OCI-LY3 (cell line): Measurements from ENCODE around the gene ADPRS.

ENCODE experiments used
- H2AFZ ChIP-seq: fragments of 200-600, 300-600 bp; shearing (Covaris generic); 2 replicates; pipeline ENCODE4 v1.6.0; 2014; ENCODE audit warnings: antibody characterized with exemption, low read depth, low read length
- H3K27ac ChIP-seq: fragments of 200-600, 300-600 bp; sonication (generic); 2 replicates; pipeline ENCODE4 v1.5.1; 2014; ENCODE audit warnings: mild to moderate bottlenecking, low read length, moderate library complexity, mixed read lengths
- H3K27me3 ChIP-seq: fragments of 200-600, 300-600 bp; sonication (generic); 2 replicates; pipeline ENCODE4 v1.6.1; 2014; ENCODE audit warnings: low read depth, low read length, mixed read lengths
- H3K36me3 ChIP-seq: fragments of 200-600, 300-600 bp; sonication (generic); replicated peaks from 2 replicates; pipeline ENCODE3; 2014; ENCODE audit warnings: low read depth, low read length, mixed read lengths
- H3K4me1 ChIP-seq: fragments of 300-600, 200-600 bp; sonication (generic); 2 replicates; pipeline ENCODE4 v1.6.1; 2014; ENCODE audit warnings: low read length, mixed read lengths
- H3K4me2 ChIP-seq: fragments of 200-600, 300-600 bp; sonication (generic); 2 replicates; pipeline ENCODE4 v1.6.1; 2014; ENCODE audit warnings: low read length, mixed read lengths
- H3K4me3 ChIP-seq: fragments of 300-600, 200-600 bp; sonication (generic); 2 replicates; pipeline ENCODE4 v1.5.1; 2014; ENCODE audit warnings: antibody characterized with exemption, mild to moderate bottlenecking, low read length, moderate library complexity
- H3K79me2 ChIP-seq: fragments of 300-600, 200-600 bp; shearing (Covaris generic); 2 replicates; pipeline ENCODE4 v1.6.1; 2014; ENCODE audit warnings: mild to moderate bottlenecking, low read length, mixed read lengths
- H3K9ac ChIP-seq: fragments of 300-600, 200-600 bp; shearing (Covaris generic); 2 replicates; pipeline ENCODE4 v1.6.0; 2014; ENCODE audit warnings: mild to moderate bottlenecking, low read length, moderate library complexity
- H3K9me3 ChIP-seq: fragments of 200-600, 300-600 bp; shearing (Covaris generic); 2 replicates; pipeline ENCODE4 v1.6.1; 2014; ENCODE audit warnings: low read length, mixed read lengths; ENCODE audit not compliant: insufficient read depth
- H4K20me1 ChIP-seq: fragments of 200-600, 300-600 bp; sonication (generic); 2 replicates; pipeline ENCODE4 v1.6.1; 2016; ENCODE audit warnings: low read length, mixed read lengths; ENCODE audit not compliant: insufficient read depth
- CTCF ChIP-seq: fragments of 200-600, 300-600 bp; sonication (generic); IDR thresholded peaks from 2 replicates; pipeline ENCODE4 v1.5.1; 2014; ENCODE audit warnings: antibody characterized with exemption, low read length, low read depth
- EZH2phosphoT487 ChIP-seq: fragments of 200-600 bp; shearing (Covaris generic); IDR thresholded peaks from 2 replicates; pipeline ENCODE4 v1.6.1; 2018; ENCODE audit warnings: antibody characterized with exemption, mixed run types, low read depth

The ADPRS gene

GRCh38 chr1:36100376-36100775, 11.7 kb downstream of the ADPRS start:
- peaks cover 3% of the 10 kb centered on the region; the same call in 1 of the 2 replicates for H3K4me1 ChIP-seq
- no peaks in the 10 kb centered on the region for H3K9me3 ChIP-seq
- H2AFZ ChIP-seq = peak overlapping the region; percentile 56; the same call in 1 of the 2 replicates
- no peaks in the 10 kb centered on the region for H3K27me3 ChIP-seq
- no peaks in the 10 kb centered on the region for H4K20me1 ChIP-seq
- H3K27ac ChIP-seq = no peak overlapping the region
- H3K9ac ChIP-seq = no peak overlapping the region
- no peaks in the 10 kb centered on the region for H3K36me3 ChIP-seq
- H3K4me2 ChIP-seq = peak overlapping the region; percentile 80
- no peaks in the 10 kb centered on the region for H3K79me2 ChIP-seq
- H3K4me3 ChIP-seq = peak overlapping the region; percentile 62
- TF ChIP-seq CTCF (no peak), EZH2phosphoT487 (no peak)

- Histone ChIP-seq H3K79me2 (no peaks in the 10 kb centered on the region), H3K4me1 (peaks cover 3% of the 10 kb centered on the region; the same call in 1 of the 2 replicates), H3K27me3 (no peaks in the 10 kb centered on the region), H3K36me3 (no peaks in the 10 kb centered on the region), H3K27ac (no peak overlapping the region), H2AFZ (no peak overlapping the region), H4K20me1 (no peaks in the 10 kb centered on the region), H3K9ac (no peak overlapping the region), H3K4me2 (no peak overlapping the region), H3K9me3 (no peaks in the 10 kb centered on the region), H3K4me3 (no peak overlapping the region)
- TF ChIP-seq CTCF = no peak
Observed at GRCh38 chr1:36101546-36101945, 12.9 kb downstream of the ADPRS start.

GRCh38 chr1:36106269-36106668, 17.6 kb downstream of the ADPRS start:
- H3K9ac ChIP-seq = no peak overlapping the region
- no peaks in the 10 kb centered on the region for H3K36me3 ChIP-seq
- H3K4me2 ChIP-seq = no peak overlapping the region
- H3K27ac ChIP-seq = no peak overlapping the region
- H3K79me2 ChIP-seq = no peaks in the 10 kb centered on the region
- no peaks in the 10 kb centered on the region for H4K20me1 ChIP-seq
- H3K4me3 ChIP-seq = no peak overlapping the region
- no peaks in the 10 kb centered on the region for H3K9me3 ChIP-seq
- no peaks in the 10 kb centered on the region for H3K4me1 ChIP-seq
- TF ChIP-seq CTCF = no peak
- no peak for TF ChIP-seq EZH2phosphoT487
- no peak overlapping the region for H2AFZ ChIP-seq
- no peaks in the 10 kb centered on the region for H3K27me3 ChIP-seq

GRCh38 chr1:36107394-36107793, 18.7 kb downstream of the ADPRS start:
- no peaks in the 10 kb centered on the region for H3K79me2 ChIP-seq
- no peak for TF ChIP-seq CTCF
- no peak for TF ChIP-seq EZH2phosphoT487
- H4K20me1 ChIP-seq = no peaks in the 10 kb centered on the region
- no peak overlapping the region for H2AFZ ChIP-seq
- H3K9me3 ChIP-seq = no peaks in the 10 kb centered on the region
- H3K36me3 ChIP-seq = no peaks in the 10 kb centered on the region
- H3K4me2 ChIP-seq = no peak overlapping the region
- no peak overlapping the region for H3K9ac ChIP-seq
- no peaks in the 10 kb centered on the region for H3K4me1 ChIP-seq
- H3K4me3 ChIP-seq = no peak overlapping the region
- no peaks in the 10 kb centered on the region for H3K27me3 ChIP-seq
- no peak overlapping the region for H3K27ac ChIP-seq
